ENCODE data around the gene CCDC51.

- TF ChIP-seq POLR2AphosphoS5 (IDR thresholded peaks at IDR 0.05; ENCODE audit: insufficient read depth in 1 of 2, low read depth in 1 of 2) (no peak), POLR2A (IDR thresholded peaks at IDR 0.05) (no peak)
Observed at GRCh38 chr3:48451270-48451669, 11.4 kb upstream of the CCDC51 start.
